ENCODE data around the gene KLHL28.
A peak's percentile ranks its signal among the peaks of the same experiment; 100 is the strongest.

Gene KLHL28

GRCh38 chr14:44961554-44962333, at the start of gene KLHL28, which contains the start of gene TOGARAM1:
KLHL28 (minus strand) TSS chr14:44961947; CDS start chr14:44945928, 16,019 bp downstream.
TOGARAM1 (plus strand) TSS chr14:44962190; CDS start chr14:44962422, 232 bp downstream.
- Histone ChIP-seq H2AFZ (ENCODE audit: low read depth, low read length) (peak within 1 kb of the TSS; percentile 56), H3K36me3 (ENCODE audit: insufficient read depth, low read length) (no peaks in the 10 kb centered on the region), H3K27me3 (ENCODE audit: insufficient read depth, low read length) (no peaks in the 10 kb centered on the region), H3K4me3 (ENCODE audit: low read length) (peak within 1 kb of the TSS; percentile 77), H3K4me1 (ENCODE audit: insufficient read depth, low read length) (peaks cover 26% of the 10 kb centered on the region), H3K9me3 (ENCODE audit: low read length) (no peaks in the 10 kb centered on the region)

GRCh38 chr14:45003924-45004323, 42.2 kb upstream of the KLHL28 start:
- H3K9me3 ChIP-seq (ENCODE audit: low read length) = no peaks in the 10 kb centered on the region
- H3K4me1 ChIP-seq (ENCODE audit: insufficient read depth, low read length) = no peaks in the 10 kb centered on the region
- no peaks in the 10 kb centered on the region for H3K27me3 ChIP-seq (ENCODE audit: insufficient read depth, low read length)
- peaks cover 32% of the 10 kb centered on the region for H3K36me3 ChIP-seq (ENCODE audit: insufficient read depth, low read length)
- H3K4me3 ChIP-seq (ENCODE audit: low read length) = no peak overlapping the region
- H2AFZ ChIP-seq (ENCODE audit: low read depth, low read length) = no peak overlapping the region

- Histone ChIP-seq H3K36me3 (ENCODE audit: insufficient read depth, low read length) (peaks cover 14% of the 10 kb centered on the region), H3K9me3 (ENCODE audit: low read length) (no peaks in the 10 kb centered on the region), H3K4me1 (ENCODE audit: insufficient read depth, low read length) (peaks cover 5% of the 10 kb centered on the region), H3K27me3 (ENCODE audit: insufficient read depth, low read length) (no peaks in the 10 kb centered on the region), H3K4me3 (ENCODE audit: low read length) (no peak overlapping the region), H2AFZ (ENCODE audit: low read depth, low read length) (no peak overlapping the region)
These were observed 34.1 kb upstream of the KLHL28 start for GRCh38 chr14:44995770-44996294.

- H3K27me3 ChIP-seq (ENCODE audit: insufficient read depth, low read length) = no peaks in the 10 kb centered on the region
- H3K4me3 ChIP-seq (ENCODE audit: low read length) = no peak overlapping the region
- H2AFZ ChIP-seq (ENCODE audit: low read depth, low read length) = no peak overlapping the region
- H3K36me3 ChIP-seq (ENCODE audit: insufficient read depth, low read length) = peaks cover 10% of the 10 kb centered on the region
- H3K4me1 ChIP-seq (ENCODE audit: insufficient read depth, low read length) = peaks cover 5% of the 10 kb centered on the region
- no peaks in the 10 kb centered on the region for H3K9me3 ChIP-seq (ENCODE audit: low read length)
These were observed 33.4 kb upstream of the KLHL28 start for GRCh38 chr14:44995196-44995595.

GRCh38 chr14:44990533-44990932, 28.8 kb upstream of the KLHL28 start:
- no peaks in the 10 kb centered on the region for H3K36me3 ChIP-seq (ENCODE audit: insufficient read depth, low read length)

GRCh38 chr14:44989497-44990440, 28.0 kb upstream of the KLHL28 start:
- Histone ChIP-seq H3K4me1 (ENCODE audit: insufficient read depth, low read length) (no peaks in the 10 kb centered on the region), H3K36me3 (ENCODE audit: insufficient read depth, low read length) (no peaks in the 10 kb centered on the region), H3K4me3 (ENCODE audit: low read length) (no peak overlapping the region), H2AFZ (ENCODE audit: low read depth, low read length) (no peak overlapping the region), H3K9me3 (ENCODE audit: low read length) (no peaks in the 10 kb centered on the region), H3K27me3 (ENCODE audit: insufficient read depth, low read length) (no peaks in the 10 kb centered on the region)

More at GRCh38 chr14:44990533-44990932, 28.8 kb upstream of the KLHL28 start:
- peaks cover 5% of the 10 kb centered on the region for H3K4me1 ChIP-seq (ENCODE audit: insufficient read depth, low read length)
- H3K4me3 ChIP-seq (ENCODE audit: low read length) = no peak overlapping the region
- no peak overlapping the region for H2AFZ ChIP-seq (ENCODE audit: low read depth, low read length)
- H3K27me3 ChIP-seq (ENCODE audit: insufficient read depth, low read length) = no peaks in the 10 kb centered on the region
- H3K9me3 ChIP-seq (ENCODE audit: low read length) = no peaks in the 10 kb centered on the region

GRCh38 chr14:44988694-44989093, 26.9 kb upstream of the KLHL28 start:
- no peaks in the 10 kb centered on the region for H3K27me3 ChIP-seq (ENCODE audit: insufficient read depth, low read length)
- H3K4me1 ChIP-seq (ENCODE audit: insufficient read depth, low read length) = no peaks in the 10 kb centered on the region
- H3K9me3 ChIP-seq (ENCODE audit: low read length) = no peaks in the 10 kb centered on the region
- no peak overlapping the region for H3K4me3 ChIP-seq (ENCODE audit: low read length)
- H3K36me3 ChIP-seq (ENCODE audit: insufficient read depth, low read length) = no peaks in the 10 kb centered on the region
- H2AFZ ChIP-seq (ENCODE audit: low read depth, low read length) = no peak overlapping the region

- no peaks in the 10 kb centered on the region for H3K4me1 ChIP-seq (ENCODE audit: insufficient read depth, low read length)
- H2AFZ ChIP-seq (ENCODE audit: low read depth, low read length) = no peak overlapping the region
- no peaks in the 10 kb centered on the region for H3K9me3 ChIP-seq (ENCODE audit: low read length)
These were observed 20.8 kb upstream of the KLHL28 start for GRCh38 chr14:44982594-44982993.

GRCh38 chr14:44981198-44981597, 19.5 kb upstream of the KLHL28 start:
- Histone ChIP-seq H2AFZ (ENCODE audit: low read depth, low read length) (no peak overlapping the region), H3K9me3 (ENCODE audit: low read length) (no peaks in the 10 kb centered on the region), H3K4me3 (ENCODE audit: low read length) (no peak overlapping the region), H3K4me1 (ENCODE audit: insufficient read depth, low read length) (no peaks in the 10 kb centered on the region), H3K27me3 (ENCODE audit: insufficient read depth, low read length) (no peaks in the 10 kb centered on the region), H3K36me3 (ENCODE audit: insufficient read depth, low read length) (no peaks in the 10 kb centered on the region)

More at GRCh38 chr14:44982594-44982993, 20.8 kb upstream of the KLHL28 start:
- Histone ChIP-seq H3K27me3 (ENCODE audit: insufficient read depth, low read length) (no peaks in the 10 kb centered on the region), H3K36me3 (ENCODE audit: insufficient read depth, low read length) (no peaks in the 10 kb centered on the region), H3K4me3 (ENCODE audit: low read length) (no peak overlapping the region)

- H3K27me3 ChIP-seq (ENCODE audit: insufficient read depth, low read length) = no peaks in the 10 kb centered on the region
- H2AFZ ChIP-seq (ENCODE audit: low read depth, low read length) = no peak overlapping the region
- no peaks in the 10 kb centered on the region for H3K4me1 ChIP-seq (ENCODE audit: insufficient read depth, low read length)
- no peak overlapping the region for H3K4me3 ChIP-seq (ENCODE audit: low read length)
- H3K9me3 ChIP-seq (ENCODE audit: low read length) = no peaks in the 10 kb centered on the region
- no peaks in the 10 kb centered on the region for H3K36me3 ChIP-seq (ENCODE audit: insufficient read depth, low read length)
These were observed 18.1 kb upstream of the KLHL28 start for GRCh38 chr14:44979740-44980356.

GRCh38 chr14:44979273-44979672, 17.5 kb upstream of the KLHL28 start:
- no peak overlapping the region for H2AFZ ChIP-seq (ENCODE audit: low read depth, low read length)
- no peaks in the 10 kb centered on the region for H3K27me3 ChIP-seq (ENCODE audit: insufficient read depth, low read length)
- no peaks in the 10 kb centered on the region for H3K36me3 ChIP-seq (ENCODE audit: insufficient read depth, low read length)
- no peaks in the 10 kb centered on the region for H3K9me3 ChIP-seq (ENCODE audit: low read length)
- no peaks in the 10 kb centered on the region for H3K4me1 ChIP-seq (ENCODE audit: insufficient read depth, low read length)
- no peak overlapping the region for H3K4me3 ChIP-seq (ENCODE audit: low read length)

- H3K27me3 ChIP-seq (ENCODE audit: insufficient read depth, low read length) = no peaks in the 10 kb centered on the region
- H3K4me3 ChIP-seq (ENCODE audit: low read length) = no peak overlapping the region
- peaks cover 7% of the 10 kb centered on the region for H3K4me1 ChIP-seq (ENCODE audit: insufficient read depth, low read length)
- no peak overlapping the region for H2AFZ ChIP-seq (ENCODE audit: low read depth, low read length)
- H3K9me3 ChIP-seq (ENCODE audit: low read length) = peaks cover 8% of the 10 kb centered on the region
- H3K36me3 ChIP-seq (ENCODE audit: insufficient read depth, low read length) = peaks cover 7% of the 10 kb centered on the region
These were observed 9.7 kb upstream of the KLHL28 start for GRCh38 chr14:44971459-44971858.

Measured in neuron (in vitro differentiated cells).